Heart left ventricle (tissue), 13 donors: ENCODE measurements around the gene SLC10A6.

Experiments used
- CTCF ChIP-seq, 12 donors: fragments of 200-600 bp; sonication (generic) in 4 of 12; IDR thresholded peaks; one replicate each; pipeline versions ENCODE4 v1.5.0 to v1.8.0; 2018 to 2022; ENCODE audit warnings: antibody characterized with exemption in 12 of 12, mild to moderate bottlenecking in 5 of 12
- POLR2A ChIP-seq, 2 donors: fragments of 450-650 bp; IDR thresholded peaks; one replicate each; pipeline ENCODE4 v1.6.1; 2017; ENCODE audit warnings: antibody characterized with exemption in 2 of 2, mild to moderate bottlenecking in 2 of 2, moderate library complexity in 2 of 2
- donor health status: ischemic (EF 13 %, LVEDD 7.1; RV severe dilation, severe dysfunction).
- donor health status: DM: no; HTN: yes; CAD: no.
- donor health status: DM: no; HTN: no; CAD: no.
- donor health status: ischemic (EF 25% LVEDD 6.9; RV normal size, moderate dysfunction).
- donor health status: ischemic (EF 25% LVEDD 5.7; RV mildly dilated, moderate dysfunction).
- donor health status: ischemic (EF 35%, LVEDD 5.7; RV mildly dilated, moderate dysfunction).
- donor health status: nonischemic (EF 11% LVEDD 7.7; RV severe dilation, severe dysfunction).
- donor health status: DM: yes; HTN: yes; CAD: no.
- donor health status: PGD.
- donor health status: ischemic (EF 29% LVEDD 5.4; RV normal size, mild dysfunction).
- donor health status: nonischemic (EF 23%, LVEDD 6.1; RV moderate dilation, normal function).

GRCh38 chr4:86846921-86847320, 2.3 kb downstream of the SLC10A6 start:
- TF ChIP-seq CTCF (IDR thresholded peaks at IDR 0.05): no peak
- TF ChIP-seq POLR2A (IDR thresholded peaks at IDR 0.05): no peak
